T-helper 1 cell (primary cell): Measurements from ENCODE around the gene LARGE2.

Source experiments
- DNase-seq, 5 donors: peaks; one replicate each; pipeline ENCODE4 v3.0.0-alpha.2; 2012 to 2020

The LARGE2 gene

DNA sequence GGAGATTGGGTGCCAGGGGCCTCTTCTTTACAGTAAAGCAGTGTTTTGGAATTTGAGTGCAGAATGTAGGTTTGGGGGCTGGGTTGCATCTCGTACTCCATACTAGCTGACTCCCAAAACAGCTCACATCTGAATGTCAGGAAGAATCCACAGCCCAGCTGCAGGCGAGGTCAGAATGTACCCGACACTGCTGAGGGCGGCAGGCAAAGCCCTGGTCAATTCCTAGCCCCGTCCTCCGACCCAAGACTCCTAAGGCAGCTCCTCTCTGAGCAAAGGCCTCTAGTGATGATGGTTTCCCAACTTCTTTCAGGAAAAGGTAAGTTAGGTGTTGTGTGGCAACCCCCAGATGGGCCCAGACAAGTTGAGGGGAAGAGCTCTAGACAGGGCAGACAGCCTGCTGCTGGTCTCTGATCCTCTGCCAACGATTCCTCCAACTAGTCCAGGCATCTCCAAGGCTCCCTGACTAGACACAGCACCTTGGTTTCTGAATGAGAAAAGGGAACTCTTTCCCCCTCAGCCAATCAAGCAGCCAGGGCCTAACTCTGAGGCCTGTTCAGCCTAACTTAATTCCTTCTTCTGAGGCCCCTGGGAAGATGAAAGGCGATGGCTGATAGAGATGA lies 8.6 kb downstream of the LARGE2 start:
- DNase-seq = no peak

DNA sequence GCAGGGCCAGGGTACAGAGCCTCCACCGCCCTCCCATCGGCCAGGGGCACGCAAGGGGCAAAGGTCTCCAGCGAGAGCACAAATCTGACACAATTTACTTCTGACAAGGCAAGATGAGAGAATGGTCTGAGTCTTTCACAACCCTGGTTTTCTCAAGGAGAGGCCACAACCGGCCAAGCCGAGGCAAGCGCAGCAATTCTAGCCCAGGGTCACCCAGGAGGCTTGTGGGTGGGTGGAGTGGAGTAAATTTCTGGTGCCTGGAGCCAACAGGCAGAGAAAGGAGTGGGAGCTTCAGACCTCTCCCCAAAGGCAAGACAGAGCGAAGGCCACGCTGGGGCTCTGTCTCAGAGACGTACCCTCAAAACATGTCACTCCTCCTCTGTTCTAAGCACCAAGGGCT lies 9.3 kb downstream of the LARGE2 start:
- no peak for DNase-seq

DNA sequence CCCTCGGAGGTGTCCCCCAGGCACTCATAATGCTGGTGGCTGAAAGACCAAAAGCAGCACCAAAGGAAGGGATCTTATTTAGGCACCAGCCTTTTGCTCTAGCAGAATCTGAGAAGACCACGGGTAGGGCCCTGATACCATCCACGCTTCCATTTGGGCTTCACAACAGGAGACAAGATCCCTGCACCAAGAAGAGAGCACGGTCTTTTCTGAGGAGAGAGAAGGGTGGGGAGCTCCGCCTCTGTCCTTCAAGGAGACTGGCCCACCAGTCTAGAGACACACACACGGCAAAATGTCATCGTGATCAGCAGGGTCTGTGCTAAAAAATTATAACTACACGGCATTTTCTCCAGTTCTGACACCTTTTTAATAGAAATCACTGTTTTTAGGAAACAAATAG lies 9.8 kb downstream of the LARGE2 start:
- DNase-seq = no peak

DNA sequence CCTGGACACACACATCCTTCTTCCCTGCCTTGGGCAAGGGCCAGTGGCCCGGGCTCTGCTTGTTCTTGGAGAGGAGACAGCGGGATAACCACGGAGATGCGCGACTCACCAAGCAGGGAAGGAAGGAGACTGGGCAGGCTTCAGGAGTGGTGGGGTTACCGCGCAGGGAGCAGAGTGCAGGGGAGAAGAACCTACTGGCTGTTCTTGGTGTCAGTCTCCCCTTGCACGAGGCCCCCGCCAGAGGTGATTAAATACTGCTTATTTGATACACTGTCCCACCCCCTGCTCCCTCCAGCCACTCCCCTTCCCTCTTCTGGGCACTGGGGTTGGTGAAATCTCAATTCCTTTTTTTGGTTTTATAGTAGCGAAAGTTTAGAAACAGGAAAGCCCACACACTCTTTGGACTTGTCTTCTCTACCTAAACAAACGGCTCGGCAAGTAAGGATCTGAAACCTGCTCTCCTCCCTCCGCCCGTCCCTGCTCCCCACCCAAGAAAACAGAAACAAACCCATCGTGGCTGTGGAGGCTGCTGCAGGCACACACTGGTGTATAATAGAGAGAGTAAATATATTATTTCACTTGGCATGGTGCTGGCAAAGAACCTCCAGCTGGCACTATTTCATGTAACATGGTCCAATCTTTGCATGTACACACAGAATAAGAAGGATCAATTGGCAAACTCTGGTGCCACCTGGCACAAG lies 10.8 kb downstream of the LARGE2 start:
- no peak for DNase-seq

DNA sequence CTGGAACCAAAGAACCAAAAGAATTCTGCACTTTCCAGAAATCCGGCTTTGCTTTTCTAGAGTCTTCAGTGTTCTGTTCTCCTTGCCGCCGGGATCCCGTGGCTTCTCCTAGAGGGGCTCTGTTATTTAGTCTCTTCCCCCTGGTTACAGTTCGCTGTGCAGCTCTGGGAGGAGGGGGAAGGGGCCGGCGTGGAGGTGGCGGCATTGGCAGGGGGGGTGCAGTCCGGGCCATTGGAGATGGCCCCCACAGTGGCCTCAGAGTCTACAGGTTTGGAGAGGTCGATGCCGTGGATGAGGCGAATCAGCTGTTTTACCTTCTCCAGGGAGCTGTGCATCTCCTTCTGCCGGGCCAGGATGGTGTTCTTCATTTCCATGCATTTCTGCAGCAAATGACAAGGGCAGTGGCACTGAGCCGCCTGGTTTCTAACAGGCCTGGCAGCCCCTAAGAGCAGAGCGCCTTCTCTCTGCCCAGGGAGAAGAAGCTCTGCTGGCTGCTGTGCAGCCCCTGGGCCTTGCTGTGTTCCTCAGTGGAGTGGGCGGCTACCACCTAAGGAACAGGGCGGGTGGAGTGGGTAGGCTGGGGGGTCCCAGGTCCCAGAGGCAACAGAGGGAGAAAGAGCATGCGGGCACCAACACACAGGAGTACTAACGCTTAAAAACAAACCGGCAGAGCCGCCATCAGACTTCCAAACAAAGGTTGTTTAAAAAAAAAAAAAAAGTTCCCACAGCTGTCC lies 11.6 kb downstream of the LARGE2 start:
- DNase-seq = no peak

DNA sequence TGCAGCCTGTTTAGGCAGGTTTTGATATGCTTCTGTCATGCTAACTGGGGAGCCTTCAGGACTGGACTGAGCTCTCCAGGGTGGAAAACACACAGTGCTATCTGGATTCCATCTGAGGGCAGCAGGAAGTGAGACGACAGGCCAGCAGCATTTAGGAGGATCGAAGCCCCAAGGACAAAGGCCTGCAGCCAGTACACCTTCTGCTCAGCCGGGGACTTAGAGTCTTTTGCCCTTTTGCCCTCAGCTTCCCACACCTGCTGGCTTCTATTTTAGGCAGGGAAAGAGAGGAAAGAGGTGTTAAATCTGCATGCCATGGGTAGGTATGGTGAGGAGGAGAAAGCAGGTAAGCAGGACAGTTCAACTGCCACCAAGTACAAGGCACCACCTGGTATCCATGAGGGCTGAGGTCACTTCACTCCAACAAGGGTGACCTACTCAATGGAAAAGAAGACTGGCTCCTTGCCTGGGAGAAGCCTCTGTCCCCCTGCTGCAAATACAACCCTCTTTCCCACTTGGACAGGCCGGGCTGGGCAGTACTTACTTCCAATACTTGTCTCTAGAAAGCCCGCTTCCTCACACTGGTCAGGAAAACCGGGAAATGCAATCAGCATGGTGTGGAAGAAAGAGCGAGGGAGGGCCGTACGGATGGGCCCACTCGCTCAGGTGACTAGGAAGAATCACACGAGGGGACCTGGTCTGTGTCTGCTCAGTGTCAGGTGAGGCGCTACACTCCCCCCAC lies 12.3 kb downstream of the LARGE2 start:
- no peak for DNase-seq

DNA sequence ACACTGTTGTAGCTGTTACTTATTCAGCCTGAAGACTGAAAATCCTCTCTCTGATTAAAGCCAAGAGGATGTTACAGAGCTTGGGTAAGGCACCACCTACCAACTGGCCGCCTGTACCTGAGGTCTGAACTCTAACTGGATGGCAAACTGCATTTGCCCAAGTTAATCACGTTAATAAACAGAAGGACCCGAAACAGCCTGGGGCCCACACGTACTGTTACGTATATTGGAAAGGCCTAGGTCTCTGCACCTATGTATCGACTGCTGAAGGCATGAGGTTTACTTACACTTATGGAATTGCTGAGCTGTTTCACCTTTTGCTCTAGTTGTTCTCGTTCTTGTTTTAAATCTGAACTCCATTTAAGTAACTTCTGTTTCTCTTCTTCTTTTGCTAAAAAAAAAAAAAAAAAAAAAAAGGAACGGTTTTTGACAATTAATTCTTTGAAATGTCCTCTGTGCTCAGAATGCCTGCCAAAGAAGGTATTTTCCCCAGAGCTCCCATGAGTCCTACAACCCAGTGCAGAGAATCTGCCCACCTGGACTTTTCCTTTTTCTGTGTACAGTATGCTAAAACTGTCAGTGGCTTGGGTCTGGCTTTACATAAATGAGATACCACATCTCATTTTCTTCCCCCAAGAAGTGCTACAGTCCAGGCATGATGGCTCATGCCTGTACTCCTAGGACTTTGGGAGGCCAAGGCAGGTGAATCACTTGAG lies 13.1 kb downstream of the LARGE2 start:
- no peak for DNase-seq

DNA sequence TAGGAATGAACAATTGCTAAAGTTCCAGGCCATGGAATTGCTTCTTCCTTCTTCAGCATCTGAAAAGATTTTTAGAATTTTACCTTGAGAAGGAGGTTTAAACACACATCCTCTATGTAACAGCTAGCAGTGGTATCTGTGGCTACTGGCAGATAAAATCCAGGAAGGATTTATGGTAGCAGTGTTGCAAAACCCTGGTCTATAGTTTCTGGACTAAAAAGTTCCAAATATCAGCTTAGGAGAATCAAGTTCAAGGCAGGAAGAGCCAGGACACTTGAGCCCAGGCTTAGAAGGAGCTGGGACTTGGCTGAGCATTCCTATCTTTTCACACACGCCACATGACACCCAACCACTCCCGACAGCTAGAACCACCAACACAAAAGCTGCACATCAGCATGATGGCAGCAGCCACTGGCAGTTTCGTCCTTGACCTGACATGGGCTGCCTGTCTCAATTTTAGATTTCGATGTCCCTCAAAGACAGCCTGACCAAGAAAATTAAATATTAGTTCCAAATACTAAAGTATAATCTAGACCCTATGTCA lies 14.1 kb downstream of the LARGE2 start:
- no peak for DNase-seq

DNA sequence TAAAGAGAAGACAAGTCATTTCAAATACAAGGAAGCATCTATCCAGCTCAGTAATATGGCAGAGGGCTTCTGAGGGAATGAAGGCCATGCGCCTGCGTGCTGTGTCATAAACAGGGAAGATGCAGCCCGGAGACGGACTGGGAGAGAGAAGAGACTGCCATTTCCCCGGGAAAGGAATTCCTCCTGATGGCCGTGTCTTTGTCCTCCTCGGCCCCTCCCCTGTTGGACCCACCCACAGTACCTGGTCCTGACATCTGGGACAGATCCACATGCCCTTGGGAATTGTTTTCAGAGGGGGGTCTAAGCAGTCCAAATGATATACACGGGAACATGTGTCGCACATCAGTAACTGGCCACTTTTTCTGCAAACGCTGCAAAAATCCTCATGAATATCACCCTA lies 15.5 kb downstream of the LARGE2 start:
- no peak for DNase-seq

DNA sequence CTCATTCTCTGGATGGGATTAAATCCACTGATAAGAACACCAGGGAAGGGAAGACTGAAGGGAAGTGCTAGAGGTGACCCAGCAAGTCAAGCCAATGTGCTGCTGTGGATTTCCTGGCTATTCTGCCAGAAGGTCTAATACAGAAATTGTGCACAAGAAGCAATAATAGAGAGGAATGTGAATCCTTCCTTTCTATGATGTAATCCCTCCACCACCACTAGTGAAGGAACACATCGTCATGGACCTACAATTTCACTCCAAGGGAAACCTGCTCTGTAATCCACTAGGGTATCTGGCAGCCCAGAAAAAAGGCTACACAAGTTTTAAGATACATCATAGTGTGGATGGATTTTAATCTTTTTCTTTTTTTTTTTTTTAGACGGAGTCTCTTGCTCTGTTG lies 17.4 kb downstream of the LARGE2 start:
- no peak for DNase-seq

DNA sequence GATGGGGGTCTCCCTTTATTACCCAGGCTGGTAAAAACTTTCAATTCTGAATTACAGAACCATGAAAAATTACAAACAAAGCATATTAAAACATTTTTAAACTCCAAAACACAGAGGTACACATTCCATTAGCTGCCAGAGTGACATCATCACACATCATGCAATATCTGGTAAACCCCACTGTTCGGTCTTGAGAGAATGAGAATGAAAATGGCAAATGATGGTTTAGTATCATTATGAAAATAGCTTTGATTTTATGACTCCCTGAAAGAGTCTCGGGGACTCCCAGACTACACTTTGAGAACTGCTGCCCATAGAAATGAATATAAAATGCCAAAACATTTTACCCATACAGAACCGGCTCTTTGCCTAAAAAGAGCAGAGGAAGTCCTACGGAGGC lies 18.8 kb downstream of the LARGE2 start:
- no peak for DNase-seq

DNA sequence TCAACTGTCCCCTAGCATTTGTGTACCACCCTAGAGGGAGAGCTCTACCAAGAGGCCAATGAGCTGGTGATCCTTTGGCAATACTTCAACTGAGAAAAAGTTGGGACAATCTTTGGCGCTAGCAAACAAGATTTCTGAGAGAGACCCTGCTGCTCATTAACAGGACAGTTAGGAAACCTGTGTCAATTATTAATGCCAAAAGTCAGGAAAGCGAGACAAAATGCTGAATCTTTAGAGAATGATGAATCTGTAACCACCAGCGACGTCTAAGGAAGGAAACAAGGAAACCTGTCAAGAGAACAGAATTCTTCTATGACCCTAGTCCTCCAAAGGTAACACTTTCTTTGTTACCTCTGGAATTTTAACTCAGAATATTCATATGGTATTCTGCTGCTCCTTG lies 19.9 kb downstream of the LARGE2 start:
- no peak for DNase-seq

DNA sequence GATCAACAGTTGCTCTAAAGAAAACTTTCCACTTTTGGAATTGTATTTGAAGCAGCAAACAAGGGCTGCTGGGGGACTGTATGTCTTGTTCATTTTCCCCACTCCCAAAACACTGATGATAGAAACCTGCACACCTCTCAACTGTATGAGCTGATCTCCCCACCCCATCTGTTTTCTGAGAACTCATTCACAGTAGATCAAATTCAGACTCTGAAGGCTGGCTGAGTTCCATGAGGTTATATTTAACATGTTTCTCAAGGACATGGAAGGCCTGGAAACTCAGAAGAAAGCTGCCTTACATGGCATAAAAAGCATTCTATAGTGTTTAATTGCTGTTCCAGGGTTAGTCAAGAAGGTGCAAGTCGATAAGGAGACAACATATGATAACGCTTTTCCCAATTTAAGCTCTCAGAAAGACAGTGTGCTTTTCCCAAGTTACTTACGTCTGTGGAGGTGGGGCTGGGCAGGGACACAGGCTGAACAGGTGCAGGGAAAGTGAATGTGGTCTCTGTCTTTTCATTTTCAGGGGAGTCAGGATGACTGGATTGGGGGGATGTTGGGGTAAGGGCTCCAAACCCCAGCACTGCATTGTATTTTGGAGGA lies 23.0 kb downstream of the LARGE2 start:
- no peak for DNase-seq

DNA sequence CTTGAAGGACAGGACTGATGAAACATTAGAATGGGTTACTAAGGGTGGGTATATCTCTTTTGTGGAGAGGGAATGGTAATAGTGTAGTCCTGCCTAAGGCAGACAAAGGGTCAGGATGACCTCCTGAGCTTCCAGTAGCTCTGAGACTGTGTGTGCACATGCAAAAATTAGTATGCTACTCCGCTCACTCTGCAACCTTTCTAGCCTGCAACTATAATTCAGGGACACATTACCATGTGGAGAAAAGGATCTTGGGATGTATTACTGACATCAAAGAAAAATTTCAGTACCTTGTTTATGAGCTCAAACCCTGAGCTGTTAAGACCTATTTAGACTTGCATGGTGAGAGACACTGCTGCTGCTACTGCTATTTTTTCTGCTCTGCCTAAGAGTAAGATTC lies 25.4 kb downstream of the LARGE2 start:
- no peak for DNase-seq

DNA sequence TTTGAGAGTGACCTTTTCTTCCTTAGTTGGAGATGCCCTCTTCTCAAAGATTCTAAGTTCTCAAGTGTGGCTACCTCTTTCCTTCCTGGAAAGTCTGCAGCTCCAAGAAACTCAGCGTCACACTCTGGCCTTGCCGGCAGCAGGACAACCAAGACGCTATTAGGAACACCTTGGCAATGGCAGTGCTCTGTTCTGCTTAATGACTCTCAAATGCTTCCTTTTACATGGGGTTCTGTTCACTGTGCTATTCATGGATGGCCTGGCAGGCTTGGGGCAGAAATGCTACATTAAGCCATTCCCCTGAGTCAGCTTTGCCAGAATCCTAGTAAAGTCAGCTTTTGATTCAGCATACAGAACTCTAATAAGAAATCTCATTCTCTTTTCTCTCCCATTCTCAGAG lies 25.9 kb downstream of the LARGE2 start:
- DNase-seq = no peak

DNA sequence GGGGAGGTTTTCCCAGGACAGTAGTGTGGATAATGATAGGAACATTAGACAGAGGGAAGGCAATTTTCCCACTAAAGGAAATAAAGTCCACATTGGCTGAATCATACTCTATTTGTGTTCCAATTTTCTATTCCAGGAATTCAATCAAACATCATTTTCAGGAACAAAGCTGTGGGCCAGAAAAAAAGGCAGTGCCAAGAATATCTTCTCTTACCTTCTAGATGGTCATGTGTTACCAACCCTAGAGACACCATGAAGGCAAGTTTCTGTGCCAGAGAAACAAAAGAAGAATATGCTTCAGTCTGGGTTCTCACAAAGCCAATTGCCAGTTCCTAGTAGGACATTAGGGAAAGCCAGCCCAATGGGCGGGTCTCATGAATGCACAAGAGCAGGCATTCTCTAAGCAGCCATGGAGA lies 27.5 kb downstream of the LARGE2 start:
- no peak for DNase-seq

DNA sequence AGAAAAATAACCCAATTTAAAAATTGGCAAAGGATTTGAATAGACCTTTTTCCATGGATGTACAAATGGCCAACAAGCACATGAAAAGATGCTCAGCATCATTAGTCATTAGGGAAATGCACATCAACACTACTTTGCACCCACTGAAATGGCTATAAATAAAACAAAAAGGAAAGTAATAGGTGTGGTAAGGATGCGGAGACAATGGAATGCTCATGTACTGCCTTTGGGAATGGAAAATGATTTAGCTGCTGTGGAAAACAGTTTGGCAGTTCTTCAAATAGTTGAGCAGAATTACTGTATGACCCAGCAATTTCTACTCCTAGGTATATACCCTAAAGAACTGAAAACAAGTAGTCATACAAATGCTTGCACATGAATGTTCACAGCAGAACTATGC lies 37.4 kb downstream of the LARGE2 start:
- no peak for DNase-seq

DNA sequence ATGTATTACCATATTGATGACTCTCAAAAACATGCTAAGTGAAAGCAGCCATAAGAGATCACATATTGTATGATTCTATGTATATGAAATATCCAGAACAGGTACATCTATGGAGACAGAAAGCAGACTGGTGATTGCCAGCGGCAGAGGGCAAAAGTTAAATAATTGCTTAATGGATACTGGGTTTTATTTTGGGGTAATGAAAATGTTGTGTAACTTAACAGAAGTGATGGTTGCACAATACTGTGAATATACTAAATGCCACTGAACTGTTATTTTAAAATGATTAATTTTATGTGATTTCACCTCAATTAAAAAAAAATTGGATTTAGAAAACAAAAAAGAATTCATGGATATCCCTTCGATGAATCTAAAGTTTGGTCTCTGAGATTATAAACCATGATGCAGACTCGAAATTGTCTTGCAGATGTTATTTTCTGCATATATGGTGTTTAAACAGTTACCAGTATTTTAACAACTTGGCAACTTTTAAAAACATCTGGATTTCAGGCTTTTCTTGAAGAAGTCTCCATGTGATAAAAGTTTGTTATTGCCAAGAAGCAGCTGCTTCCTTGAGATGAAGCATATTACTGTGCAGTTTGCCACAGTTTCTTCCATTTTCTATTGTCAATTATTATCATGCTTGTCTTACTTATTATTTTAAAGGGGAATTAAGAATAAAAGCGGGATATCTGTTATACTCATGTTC lies 38.1 kb downstream of the LARGE2 start:
- DNase-seq = no peak

DNA sequence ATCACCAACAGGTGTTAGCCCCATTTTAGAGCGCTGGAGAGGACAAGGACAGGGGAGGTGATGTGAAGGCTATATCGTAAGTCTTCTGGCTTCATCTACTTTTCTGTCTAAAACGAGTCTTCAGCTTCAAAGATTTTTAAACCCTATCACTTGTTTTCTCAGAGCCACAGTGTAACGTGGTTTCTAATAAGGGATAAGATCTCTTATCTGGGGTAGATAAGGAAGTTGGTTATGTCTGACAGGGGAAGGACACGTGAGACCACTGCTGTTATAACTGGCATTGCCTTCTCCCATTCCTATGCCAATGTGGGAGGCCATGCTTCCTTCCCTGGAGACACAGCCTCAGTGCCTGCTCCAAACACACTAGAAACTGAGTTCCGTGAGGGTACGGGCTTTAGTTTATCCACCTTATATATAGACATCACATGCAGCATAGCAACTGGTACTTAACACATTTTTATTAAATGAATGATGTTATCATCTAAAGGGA lies 39.3 kb downstream of the LARGE2 start:
- no peak for DNase-seq

DNA sequence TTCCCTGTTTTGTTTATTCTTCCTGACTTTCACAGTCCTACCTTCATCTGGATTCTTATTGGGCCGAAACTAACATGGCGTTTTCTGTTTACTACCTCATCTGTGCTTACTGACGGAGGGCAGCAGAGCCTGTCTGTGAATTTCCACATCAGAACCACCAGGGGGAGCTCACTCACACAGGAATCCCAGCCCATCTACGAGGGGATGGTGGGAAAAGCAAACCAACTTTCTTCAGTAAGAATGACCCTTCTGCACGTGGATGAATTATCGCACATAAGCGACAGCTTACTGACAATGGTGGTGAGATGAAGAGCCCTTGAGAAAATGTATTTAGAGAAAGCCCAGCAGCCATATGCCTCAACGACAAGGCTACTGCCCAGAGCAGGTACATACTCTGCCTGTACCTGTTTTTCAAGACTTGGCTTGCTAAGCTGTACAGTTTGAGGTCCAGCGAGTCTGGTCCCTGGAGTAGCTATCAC lies 42.5 kb downstream of the LARGE2 start:
- peak; percentile 19 to 64 (median 36) for DNase-seq

DNA sequence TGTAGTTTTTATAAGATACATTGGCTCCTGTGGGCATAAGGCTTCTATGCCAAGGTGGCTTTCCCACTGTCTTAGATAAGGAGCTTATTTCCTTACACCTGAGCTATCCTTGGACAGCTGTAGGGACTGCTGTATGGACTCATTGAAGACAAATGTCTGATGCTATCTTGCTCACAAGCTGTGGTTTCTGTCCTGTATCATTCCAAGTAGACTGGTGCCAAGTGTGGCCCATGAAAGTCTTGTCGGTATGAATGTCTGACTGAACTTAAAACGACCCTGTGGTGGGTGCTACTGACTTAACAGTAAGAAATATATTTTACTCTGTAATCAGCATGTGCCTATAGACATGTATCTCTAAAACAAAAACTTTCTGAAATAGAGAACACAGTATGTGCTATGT lies 45.0 kb downstream of the LARGE2 start:
- DNase-seq = no peak
